GM19395 (cell line): ENCODE results near the gene RPP25.
"Not testable (repeated sequence)": the region's sequence is repeated elsewhere in the genome, so short reads cannot be mapped to it uniquely, and the experiment has no call there.

Experiments
- ATAC-seq: cut with Tn5 transposase; IDR thresholded peaks from one replicate; pipeline ENCODE4 v1.9.1; 2021; ENCODE audit warnings: mild to moderate bottlenecking, moderate library complexity; ENCODE audit not compliant: unreplicated experiment

Gene RPP25

DNA sequence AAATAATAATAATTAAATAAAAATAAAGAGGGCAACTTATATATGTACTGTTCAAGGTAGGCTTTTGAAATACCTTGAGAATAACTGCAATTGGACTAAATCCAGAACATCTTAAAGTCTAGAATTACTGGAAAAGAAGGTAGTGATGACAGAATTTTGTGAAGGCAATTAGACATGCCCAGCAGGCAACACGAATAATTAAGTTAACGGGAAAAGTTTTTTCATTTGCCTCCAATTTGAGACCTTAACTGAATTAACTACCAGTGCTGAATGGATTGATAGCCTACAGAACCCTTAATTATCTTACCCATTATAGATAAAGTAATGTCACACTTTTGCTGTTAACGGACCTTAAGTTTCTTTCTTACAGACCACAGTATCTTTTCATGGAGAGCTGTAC lies 32.0 kb downstream of the RPP25 start:
- ATAC-seq = no peak

DNA sequence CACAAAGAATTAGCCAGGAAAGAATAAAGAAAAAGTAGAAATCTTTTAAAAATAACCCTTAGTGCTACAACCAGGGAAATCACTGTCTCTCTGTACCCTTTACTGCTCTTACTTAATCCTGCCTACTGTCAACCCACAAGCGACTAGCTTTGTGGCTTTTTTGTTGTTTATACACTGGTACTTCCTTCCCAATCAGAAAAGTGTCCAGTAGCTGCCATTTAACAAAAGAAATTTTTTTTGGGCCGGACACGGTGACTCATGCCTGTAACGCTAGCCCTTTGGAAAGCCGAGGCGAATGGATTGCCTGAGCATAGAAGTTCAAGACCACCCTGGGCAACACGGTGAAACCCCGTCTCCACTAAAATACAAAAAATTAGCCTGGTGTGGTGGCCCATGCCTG lies 36.1 kb downstream of the RPP25 start:
- ATAC-seq = no peak

DNA sequence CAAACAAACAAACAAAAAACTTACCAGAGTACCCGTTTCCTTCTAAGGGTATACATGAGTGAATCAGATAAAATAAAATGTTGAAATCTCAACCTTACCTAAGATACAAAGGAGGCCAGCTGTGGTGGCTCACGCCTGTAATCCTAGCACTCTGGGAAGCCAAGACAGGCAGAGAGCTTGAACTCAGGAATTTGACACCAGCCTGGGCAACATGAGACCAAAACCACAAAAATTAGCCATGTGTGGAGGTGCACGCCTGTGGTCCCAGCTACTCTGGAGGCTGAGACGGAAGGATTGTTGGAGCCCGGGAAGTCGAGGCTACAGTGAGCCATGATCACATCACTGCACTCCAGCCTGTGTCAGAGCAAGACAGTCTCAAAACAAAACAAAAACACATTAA lies 38.9 kb downstream of the RPP25 start:
- ATAC-seq = no peak

DNA sequence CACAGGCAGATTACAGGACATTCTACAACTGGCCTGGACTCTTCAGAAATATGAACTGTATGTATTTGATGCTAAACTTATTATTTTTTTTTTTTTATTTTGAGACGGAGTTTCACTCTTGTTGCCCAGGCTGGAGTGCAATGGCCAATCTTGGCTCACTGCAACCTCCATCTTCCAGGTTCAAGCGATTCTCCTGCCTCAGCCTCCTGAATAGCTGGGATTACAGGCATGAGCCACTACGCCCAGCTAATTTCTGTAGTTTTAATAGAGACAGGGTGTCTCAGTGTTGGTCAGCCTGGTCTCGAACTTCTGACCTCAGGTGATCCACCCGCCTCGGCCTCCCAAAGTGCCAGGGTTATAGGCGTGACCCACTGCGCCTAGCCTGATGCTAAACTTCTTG lies 42.8 kb downstream of the RPP25 start:
- not testable (repeated sequence) for ATAC-seq

DNA sequence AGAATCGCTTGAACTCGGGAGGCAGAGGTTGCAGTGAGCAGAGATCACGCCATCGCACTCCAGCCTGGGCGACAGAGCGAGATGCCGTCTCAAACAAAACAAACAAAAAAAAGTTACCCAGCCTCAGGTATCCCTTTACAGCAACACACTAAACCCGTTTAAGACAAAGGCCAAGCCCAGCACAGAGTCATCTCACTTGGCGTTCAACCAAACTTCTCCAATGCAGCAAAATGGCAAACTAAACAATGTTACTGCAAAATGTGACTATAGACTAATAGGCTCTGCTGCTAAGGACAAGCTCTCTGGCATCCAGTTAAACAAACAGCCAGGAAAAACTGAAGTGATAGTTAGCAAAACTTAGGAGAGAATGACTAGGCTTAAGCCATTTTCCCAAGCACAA lies 43.5 kb downstream of the RPP25 start:
- ATAC-seq = no peak

DNA sequence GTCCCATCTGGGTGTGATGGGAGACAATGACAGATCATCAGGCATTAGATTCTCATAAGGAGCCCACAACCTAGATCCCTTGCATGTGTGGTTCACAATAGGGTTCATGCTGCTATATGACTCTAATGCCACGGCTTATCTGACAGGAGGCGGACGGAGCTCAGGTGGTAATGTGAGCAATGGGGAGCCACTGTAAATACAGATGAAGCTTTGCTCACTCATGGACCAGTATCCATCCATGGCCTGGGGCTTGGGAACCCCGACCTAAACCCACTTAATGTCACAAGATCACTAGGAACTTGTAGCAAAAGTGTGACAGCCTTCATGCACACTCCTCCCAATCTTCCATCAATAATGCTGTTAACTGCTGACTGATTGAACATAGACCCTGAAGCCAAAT lies 47.9 kb downstream of the RPP25 start:
- ATAC-seq = no peak

DNA sequence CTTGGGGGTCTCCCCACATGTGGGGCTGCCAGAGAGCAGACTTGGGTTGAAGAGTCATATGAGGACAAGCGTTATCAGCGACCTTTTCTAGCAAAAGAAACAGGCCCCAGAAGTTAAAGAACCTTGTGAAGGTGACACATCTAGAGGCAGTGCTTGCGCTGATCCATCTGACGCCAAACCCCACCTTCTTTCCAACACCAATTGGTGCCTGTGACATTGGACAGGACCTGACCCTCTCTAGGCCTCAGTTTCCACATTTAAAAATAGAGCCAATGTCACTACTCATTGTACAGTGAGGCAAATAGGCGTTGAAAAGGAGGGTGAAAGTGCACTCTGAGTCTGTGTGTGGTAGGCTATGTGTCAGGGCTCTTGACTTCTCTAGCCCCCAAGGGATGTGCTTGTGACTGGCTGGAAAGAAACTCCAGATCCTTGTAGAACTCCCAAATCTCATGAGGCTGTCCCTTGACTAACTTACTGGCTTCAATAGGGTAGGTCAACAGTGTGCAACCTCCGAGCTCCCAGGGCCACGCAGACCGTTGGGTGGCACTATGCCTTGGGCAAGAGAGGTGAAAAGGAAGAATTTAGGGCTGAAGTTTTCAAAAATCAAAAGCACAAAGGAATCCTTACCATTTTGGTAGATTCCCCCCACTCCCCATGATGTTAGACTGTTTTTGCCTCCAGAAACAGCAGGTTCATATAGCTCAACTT lies 49.3 kb downstream of the RPP25 start:
- ATAC-seq = no peak

DNA sequence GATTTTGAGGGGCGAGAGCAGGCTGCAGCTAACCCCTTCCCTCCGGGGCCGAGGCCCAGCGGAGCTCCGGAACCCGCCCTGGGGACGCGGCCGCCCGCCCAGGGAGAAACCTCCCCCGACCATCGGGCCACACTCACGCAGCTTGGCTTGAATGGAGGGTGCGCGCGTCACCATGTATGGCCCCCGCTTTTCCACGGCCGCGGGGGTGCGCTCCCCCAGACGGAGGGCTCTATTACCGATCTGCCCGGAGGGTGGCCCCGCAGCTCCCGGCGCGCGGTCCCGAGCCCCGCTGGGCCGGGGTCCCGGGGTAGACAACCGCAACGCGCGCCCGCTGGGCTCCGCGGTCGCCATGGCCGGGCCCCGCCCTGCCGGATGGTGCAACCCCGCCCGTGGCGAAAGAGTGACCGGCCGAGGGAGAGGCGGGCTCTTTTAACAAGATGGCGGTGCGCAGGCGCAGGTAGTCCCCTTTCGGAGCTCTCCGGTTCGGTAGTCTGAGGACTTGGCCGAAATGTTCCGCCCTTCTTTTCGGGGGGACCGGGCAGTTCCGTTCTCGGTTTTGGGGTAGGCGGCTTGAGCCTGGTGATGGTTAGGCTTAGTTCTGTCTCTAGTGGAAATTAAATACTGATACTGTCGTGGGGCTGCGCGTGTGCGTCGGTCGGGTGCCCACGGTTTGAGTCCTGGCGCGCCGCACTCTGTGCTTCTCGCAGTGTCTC lies 50.0 kb downstream of the RPP25 start, which contains the start of gene FAM219B:
Gene FAM219B, minus strand, starts transcription at position 402 of the 713 bp plus-strand sequence. Its CDS starts 51 bp downstream, at position 351.
- peak; percentile 89 for ATAC-seq

DNA sequence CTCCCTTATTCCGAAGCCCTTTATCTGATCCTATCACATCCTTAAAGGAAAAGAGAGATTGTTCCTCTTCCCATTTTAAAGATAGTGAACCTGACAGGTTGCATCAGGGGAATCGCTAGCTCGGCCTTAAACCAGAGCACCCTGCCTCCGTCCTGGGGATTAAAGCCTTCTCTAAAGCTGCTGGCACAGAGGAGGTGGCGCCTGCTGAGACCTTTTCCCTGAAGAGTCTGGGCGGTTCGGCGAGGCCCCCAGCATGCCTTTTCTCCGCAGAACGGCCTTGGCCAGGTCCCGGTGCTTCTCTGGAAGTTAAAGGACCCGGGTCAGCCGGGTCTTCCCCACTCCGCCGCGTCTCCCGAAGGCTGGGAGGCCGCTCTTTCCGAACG lies 50.5 kb downstream of the RPP25 start:
- ATAC-seq = peak; percentile 24
